ENCODE results near the gene PTGER4. TPM values are rescaled to one million over a fixed set of nuclear protein-coding genes. Genes with fewer than 3 reads are reported as not detected.

PTGER4 gene
- total and polyA plus RNA-seq, 11 donors = 2.1 to 43.7 (median 8.8) TPM

GRCh38 chr5:40733434-40733833 lies 53.7 kb downstream of the PTGER4 start:
- TF ChIP-seq CTCF (IDR thresholded peaks at IDR 0.05) (no peak), POLR2A (IDR thresholded peaks at IDR 0.05) (no peak)
- Histone ChIP-seq H3K4me3 (no peak overlapping the region), H3K4me1 (peaks cover 0 to 34% (median 26%) of the 10 kb centered on the region in 12 donors), H3K9me3 (no peaks in the 10 kb centered on the region), H3K27ac (peak overlapping the region in 5 of 12 donors; percentile 2 to 54 (median 45)), H3K36me3 (peaks cover 0 to 11% (median 0%) of the 10 kb centered on the region in 9 donors), H3K27me3 (no peaks in the 10 kb centered on the region)
- WGBS, 4 donors = 81 to 94% (median 88%) methylated on average over 2 of the region's 2 CpGs
- ATAC-seq (no peak), DNase-seq (no peak)
- intact Hi-C loops (cut with DNase I) = loop anchor here in 6 of 10 donors (5.0 to 10.0 kb wide), 5 partner anchors 41 to 1159 kb away; no protein-coding TSS in a partner anchor

- peak; percentile 38 to 69 (median 63) for ATAC-seq
These were observed 54.3 kb downstream of the PTGER4 start for GRCh38 chr5:40733879-40734563.

GRCh38 chr5:40734986-40735385 lies 55.3 kb downstream of the PTGER4 start:
- intact Hi-C loops (cut with DNase I) = loop anchor here in 9 of 10 donors (2.0 to 10.0 kb wide), 12 partner anchors 43 to 1160 kb away; no protein-coding TSS in a partner anchor
- no peak for ATAC-seq
- peaks cover 0 to 8% (median 0%) of the 10 kb centered on the region in 12 donors for H3K9me3 ChIP-seq
- TF ChIP-seq CTCF (IDR thresholded peaks at IDR 0.05) = no peak
- TF ChIP-seq POLR2A (IDR thresholded peaks at IDR 0.05) = no peak
- H3K36me3 ChIP-seq = peaks cover 0 to 14% (median 5%) of the 10 kb centered on the region in 9 donors
- H3K27ac ChIP-seq = peak overlapping the region in 5 of 12 donors; percentile 1 to 54 (median 29)
- H3K4me1 ChIP-seq = peaks cover 0 to 34% (median 26%) of the 10 kb centered on the region in 12 donors
- no peak for DNase-seq
- H3K27me3 ChIP-seq = no peaks in the 10 kb centered on the region
- 58 to 65% (median 62%) methylated on average over 2 of the region's 2 CpGs for WGBS, 4 donors
- H3K4me3 ChIP-seq = no peak overlapping the region

More at GRCh38 chr5:40733879-40734563, 54.3 kb downstream of the PTGER4 start:
- whole genome bisulfite sequencing, 4 donors = 37 to 45% (median 43%) methylated on average over 3 of the region's 3 CpGs
- Histone ChIP-seq H3K27me3 (no peaks in the 10 kb centered on the region), H3K4me3 (no peak overlapping the region), H3K4me1 (peaks cover 0 to 34% (median 26%) of the 10 kb centered on the region in 12 donors), H3K36me3 (peaks cover 0 to 11% (median 0%) of the 10 kb centered on the region in 9 donors), H3K27ac (peak overlapping the region in 9 of 12 donors; percentile 1 to 54 (median 21)), H3K9me3 (no peaks in the 10 kb centered on the region)
- intact Hi-C loops (cut with DNase I) = loop anchor here in 7 of 10 donors (2.0 to 10.0 kb wide), 7 partner anchors 42 to 1159 kb away; no protein-coding TSS in a partner anchor
- TF ChIP-seq CTCF (IDR thresholded peaks at IDR 0.05) = peak in 1 of 12 donors; percentile 11
- no peak for TF ChIP-seq POLR2A (IDR thresholded peaks at IDR 0.05)
- no peak for DNase-seq

DNA sequence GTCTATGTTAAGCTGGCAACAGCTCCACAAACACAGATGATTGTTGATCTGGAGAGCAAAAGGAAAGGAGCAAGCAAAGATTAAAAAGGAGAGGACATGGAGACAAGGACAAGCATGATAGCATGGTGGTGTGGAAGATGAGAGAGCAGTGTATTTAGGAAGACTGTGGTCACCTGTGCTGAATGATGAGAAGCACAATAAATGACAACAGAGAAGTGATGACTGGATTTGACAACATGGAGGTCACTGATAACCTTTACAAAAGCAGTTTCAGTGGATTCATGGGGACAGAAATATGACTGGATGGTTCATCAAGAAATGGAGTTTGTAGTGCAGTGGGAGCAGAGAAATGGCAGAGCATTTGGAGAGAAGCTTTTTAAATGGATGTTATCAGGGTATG lies 55.9 kb downstream of the PTGER4 start:
- peaks cover 0 to 11% (median 0%) of the 10 kb centered on the region in 12 donors for H3K9me3 ChIP-seq
- peak overlapping the region in 1 of 12 donors; percentile 1 for H3K27ac ChIP-seq
- intact Hi-C loops (cut with DNase I) = loop anchor here in 9 of 10 donors (2.0 to 10.0 kb wide), 13 partner anchors 45 to 1161 kb away; no protein-coding TSS in a partner anchor
- ATAC-seq (no peak), DNase-seq (no peak)
- H3K36me3 ChIP-seq = peaks cover 0 to 17% (median 6%) of the 10 kb centered on the region in 9 donors
- H3K4me1 ChIP-seq = peaks cover 0 to 34% (median 26%) of the 10 kb centered on the region in 12 donors
- TF ChIP-seq CTCF (IDR thresholded peaks at IDR 0.05) (no peak), POLR2A (IDR thresholded peaks at IDR 0.05) (no peak)
- no peaks in the 10 kb centered on the region for H3K27me3 ChIP-seq
- H3K4me3 ChIP-seq = no peak overlapping the region
